Chondrocyte (in vitro differentiated cells): ENCODE measurements around the gene HS2ST1. TPM values are rescaled to one million over a fixed set of nuclear protein-coding genes. Genes with fewer than 3 reads are reported as not detected.

Source experiments
- DNase-seq: peaks from one replicate; pipeline ENCODE4 v3.0.0; 2021; ENCODE audit warnings: mixed read lengths, low spot score
- H3K27ac Mint-ChIP-seq: one replicate; pipeline ENCODE4 v1.8.0; 2021; ENCODE audit warnings: mild to moderate bottlenecking, moderate library complexity, mixed read lengths; ENCODE audit not compliant: unreplicated experiment
- H3K27me3 Mint-ChIP-seq: 2 replicates; pipeline ENCODE4 v1.8.0; 2021; ENCODE audit warnings: low read depth, mixed read lengths
- H3K36me3 Mint-ChIP-seq: 2 replicates; pipeline ENCODE4 v1.8.0; 2021; ENCODE audit warnings: low read depth, mixed read lengths
- H3K4me1 Mint-ChIP-seq: 2 replicates; pipeline ENCODE4 v1.8.0; 2021; ENCODE audit warnings: low read depth, mild to moderate bottlenecking, mixed read lengths
- H3K4me3 Mint-ChIP-seq: one replicate; pipeline ENCODE4 v1.8.0; 2021; ENCODE audit warnings: mild to moderate bottlenecking, moderate library complexity, mixed read lengths; ENCODE audit not compliant: unreplicated experiment
- H3K9me3 Mint-ChIP-seq: 2 replicates; pipeline ENCODE4 v1.8.0; 2021; ENCODE audit warnings: low read depth, mixed read lengths
- CTCF ChIP-seq: fragments of 200-600 bp; sonication (generic); IDR thresholded peaks from 2 replicates; pipeline ENCODE4 v1.5.0; 2021; ENCODE audit warnings: antibody characterized with exemption, mild to moderate bottlenecking, moderate library complexity
- total RNA-seq: library from RNA; stranded (reverse); gene quantifications from 3 replicates; pipeline ENCODE4 v1.2.1, GENCODE V29; 2021

Gene HS2ST1
- total RNA-seq, 1 donor from 2014 or later, result 26.7 TPM

- Mint-ChIP-seq H3K9me3 (no peaks in the 10 kb centered on the region), H3K4me1 (peaks cover 11% of the 10 kb centered on the region), H3K27ac (no peak overlapping the region), H3K27me3 (no peaks in the 10 kb centered on the region), H3K4me3 (no peak overlapping the region), H3K36me3 (no peaks in the 10 kb centered on the region)
- no peak for DNase-seq
- no peak for TF ChIP-seq CTCF
Observed at GRCh38 chr1:86938855-86939254, 24.4 kb downstream of the HS2ST1 start.

GRCh38 chr1:86939406-86939805 is 25.0 kb downstream of the HS2ST1 start:
- no peak for TF ChIP-seq CTCF
- H3K27me3 Mint-ChIP-seq, result no peaks in the 10 kb centered on the region
- H3K27ac Mint-ChIP-seq, result no peak overlapping the region
- H3K36me3 Mint-ChIP-seq, result no peaks in the 10 kb centered on the region
- no peak for DNase-seq
- H3K4me1 Mint-ChIP-seq, result peaks cover 5% of the 10 kb centered on the region
- H3K4me3 Mint-ChIP-seq, result no peak overlapping the region
- no peaks in the 10 kb centered on the region for H3K9me3 Mint-ChIP-seq

GRCh38 chr1:86940599-86940998 is 26.2 kb downstream of the HS2ST1 start:
- no peaks in the 10 kb centered on the region for H3K27me3 Mint-ChIP-seq
- DNase-seq, result no peak
- no peaks in the 10 kb centered on the region for H3K9me3 Mint-ChIP-seq
- H3K4me3 Mint-ChIP-seq, result no peak overlapping the region
- no peak overlapping the region for H3K27ac Mint-ChIP-seq
- no peak for TF ChIP-seq CTCF
- peaks cover 4% of the 10 kb centered on the region for H3K4me1 Mint-ChIP-seq
- no peaks in the 10 kb centered on the region for H3K36me3 Mint-ChIP-seq

- H3K4me3 Mint-ChIP-seq, result no peak overlapping the region
- peaks cover 4% of the 10 kb centered on the region for H3K4me1 Mint-ChIP-seq
- no peak for DNase-seq
Observed at GRCh38 chr1:86942042-86942441, 27.6 kb downstream of the HS2ST1 start.

GRCh38 chr1:86942743-86943142 is 28.3 kb downstream of the HS2ST1 start:
- Mint-ChIP-seq H3K27ac (no peak overlapping the region), H3K9me3 (no peaks in the 10 kb centered on the region), H3K4me1 (peaks cover 4% of the 10 kb centered on the region), H3K36me3 (no peaks in the 10 kb centered on the region), H3K27me3 (no peaks in the 10 kb centered on the region), H3K4me3 (no peak overlapping the region)
- no peak for DNase-seq
- no peak for TF ChIP-seq CTCF

More at GRCh38 chr1:86942042-86942441, 27.6 kb downstream of the HS2ST1 start:
- no peaks in the 10 kb centered on the region for H3K9me3 Mint-ChIP-seq
- H3K27ac Mint-ChIP-seq, result no peak overlapping the region
- TF ChIP-seq CTCF, result no peak
- no peaks in the 10 kb centered on the region for H3K36me3 Mint-ChIP-seq
- no peaks in the 10 kb centered on the region for H3K27me3 Mint-ChIP-seq
